Measurements from ENCODE around the gene CLEC7A.
A peak's percentile ranks its signal among the peaks of the same experiment; 100 is the strongest.

CLEC7A gene

DNA sequence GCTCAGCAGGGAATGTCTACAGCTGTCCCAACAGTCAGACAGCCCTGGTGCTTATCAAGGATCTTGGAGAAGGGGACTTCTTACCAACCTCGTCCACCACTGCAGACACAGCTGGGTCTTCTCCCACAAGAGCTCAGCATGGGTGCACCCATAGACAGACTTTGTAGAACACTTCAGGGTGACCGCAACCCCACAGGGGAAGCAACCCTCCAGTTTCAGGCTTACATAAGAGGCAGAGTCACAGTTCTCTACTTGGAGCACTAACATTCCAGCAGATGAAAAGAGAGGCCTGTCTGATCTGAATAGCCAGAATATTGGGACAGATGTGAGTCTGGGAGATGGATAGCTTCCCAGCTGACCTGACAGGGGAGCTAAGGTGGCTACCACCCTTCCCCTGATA is 27.7 kb downstream of the CLEC7A start:
- Histone ChIP-seq H3K4me1 (ENCODE audit: low read depth, poor library complexity, severe bottlenecking) (peaks cover 24% of the 10 kb centered on the region), H3K27ac (no peak overlapping the region), H3K79me2 (ENCODE audit: insufficient read depth, low read depth) (no peaks in the 10 kb centered on the region), H3K9ac (no peak overlapping the region), H3K4me2 (no peak overlapping the region), H4K20me1 (ENCODE audit: insufficient read depth) (no peaks in the 10 kb centered on the region), H3K27me3 (ENCODE audit: insufficient read depth, low read depth) (no peaks in the 10 kb centered on the region), H3K4me3 (IDR thresholded peaks at IDR 0.05; ENCODE audit: insufficient read depth, low read depth, low read length) (no peak overlapping the region), H2AFZ (ENCODE audit: low read depth) (no peak overlapping the region), H3K36me3 (ENCODE audit: insufficient read depth) (no peaks in the 10 kb centered on the region)
- TF ChIP-seq, protein P1, sequence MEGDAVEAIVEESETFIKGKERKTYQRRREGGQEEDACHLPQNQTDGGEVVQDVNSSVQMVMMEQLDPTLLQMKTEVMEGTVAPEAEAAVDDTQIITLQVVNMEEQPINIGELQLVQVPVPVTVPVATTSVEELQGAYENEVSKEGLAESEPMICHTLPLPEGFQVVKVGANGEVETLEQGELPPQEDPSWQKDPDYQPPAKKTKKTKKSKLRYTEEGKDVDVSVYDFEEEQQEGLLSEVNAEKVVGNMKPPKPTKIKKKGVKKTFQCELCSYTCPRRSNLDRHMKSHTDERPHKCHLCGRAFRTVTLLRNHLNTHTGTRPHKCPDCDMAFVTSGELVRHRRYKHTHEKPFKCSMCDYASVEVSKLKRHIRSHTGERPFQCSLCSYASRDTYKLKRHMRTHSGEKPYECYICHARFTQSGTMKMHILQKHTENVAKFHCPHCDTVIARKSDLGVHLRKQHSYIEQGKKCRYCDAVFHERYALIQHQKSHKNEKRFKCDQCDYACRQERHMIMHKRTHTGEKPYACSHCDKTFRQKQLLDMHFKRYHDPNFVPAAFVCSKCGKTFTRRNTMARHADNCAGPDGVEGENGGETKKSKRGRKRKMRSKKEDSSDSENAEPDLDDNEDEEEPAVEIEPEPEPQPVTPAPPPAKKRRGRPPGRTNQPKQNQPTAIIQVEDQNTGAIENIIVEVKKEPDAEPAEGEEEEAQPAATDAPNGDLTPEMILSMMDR (conservative IDR thresholded peaks at IDR 0.05; ENCODE audit: low read depth, low read length), result no peak

DNA sequence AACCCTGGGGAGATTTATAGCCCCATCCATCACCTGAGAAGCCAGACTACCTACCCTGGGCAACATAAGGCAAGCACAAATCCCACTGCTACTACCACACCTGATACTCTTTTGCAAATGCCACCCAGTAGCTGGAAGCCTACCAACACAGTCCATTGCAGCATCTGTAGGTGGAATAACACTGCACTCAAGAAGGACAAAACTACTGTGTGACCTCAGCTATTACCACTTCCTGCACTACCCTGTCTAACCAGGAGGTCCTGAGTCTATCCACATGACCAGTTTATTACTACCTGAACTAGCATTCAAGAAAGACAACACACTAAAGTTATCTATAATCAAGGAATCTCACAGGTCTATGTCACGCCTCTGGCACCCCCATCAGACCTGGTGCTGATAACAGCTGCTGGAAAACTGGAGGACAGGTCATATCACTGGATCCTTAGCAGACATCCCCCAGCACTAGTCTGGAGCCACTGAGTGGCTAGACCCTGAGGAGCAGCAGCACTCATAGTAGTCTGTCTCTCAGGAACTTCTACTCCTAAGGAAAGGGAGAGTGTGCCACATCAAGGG is 28.3 kb downstream of the CLEC7A start:
- Histone ChIP-seq H3K27ac (no peak overlapping the region), H3K27me3 (ENCODE audit: insufficient read depth, low read depth) (no peaks in the 10 kb centered on the region), H3K4me1 (ENCODE audit: low read depth, poor library complexity, severe bottlenecking) (peaks cover 30% of the 10 kb centered on the region), H2AFZ (ENCODE audit: low read depth) (no peak overlapping the region), H3K9ac (no peak overlapping the region), H4K20me1 (ENCODE audit: insufficient read depth) (no peaks in the 10 kb centered on the region), H3K36me3 (ENCODE audit: insufficient read depth) (no peaks in the 10 kb centered on the region), H3K4me3 (IDR thresholded peaks at IDR 0.05; ENCODE audit: insufficient read depth, low read depth, low read length) (no peak overlapping the region), H3K4me2 (no peak overlapping the region), H3K79me2 (ENCODE audit: insufficient read depth, low read depth) (no peaks in the 10 kb centered on the region)
- TF ChIP-seq, protein P1 (conservative IDR thresholded peaks at IDR 0.05; ENCODE audit: low read depth, low read length), result no peak

DNA sequence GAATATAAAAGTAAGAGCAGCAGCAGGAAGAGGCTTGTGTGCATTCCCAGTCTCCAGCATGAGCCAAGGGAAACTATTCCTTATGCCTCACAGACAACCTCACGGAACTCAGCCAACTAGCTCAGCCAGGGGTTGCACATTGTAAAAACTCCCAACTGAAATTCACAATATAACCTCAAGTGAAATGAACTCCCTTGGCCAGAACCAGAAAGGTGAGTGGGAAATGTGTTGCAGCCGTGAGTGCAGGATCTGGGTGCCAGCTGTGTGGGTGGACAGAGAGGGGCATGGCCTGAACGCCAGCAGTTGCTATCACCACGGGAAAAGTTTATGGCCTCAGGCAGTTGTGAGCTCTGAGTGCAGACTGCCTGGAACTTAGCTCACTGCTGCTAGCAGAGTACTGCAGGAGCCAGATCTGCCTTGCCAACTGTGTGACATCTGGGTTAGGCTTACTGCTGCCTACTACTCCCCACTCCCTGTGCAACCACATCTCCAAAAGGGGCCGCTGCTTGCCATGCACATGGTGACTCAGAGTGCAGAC is 28.9 kb downstream of the CLEC7A start:
- Histone ChIP-seq H3K27me3 (ENCODE audit: insufficient read depth, low read depth) (no peaks in the 10 kb centered on the region), H3K27ac (no peak overlapping the region), H3K4me2 (no peak overlapping the region), H3K4me1 (ENCODE audit: low read depth, poor library complexity, severe bottlenecking) (peaks cover 35% of the 10 kb centered on the region), H4K20me1 (ENCODE audit: insufficient read depth) (no peaks in the 10 kb centered on the region), H3K36me3 (ENCODE audit: insufficient read depth) (no peaks in the 10 kb centered on the region), H3K4me3 (IDR thresholded peaks at IDR 0.05; ENCODE audit: insufficient read depth, low read depth, low read length) (no peak overlapping the region), H3K79me2 (ENCODE audit: insufficient read depth, low read depth) (no peaks in the 10 kb centered on the region), H3K9ac (no peak overlapping the region), H2AFZ (ENCODE audit: low read depth) (no peak overlapping the region)
- TF ChIP-seq, protein P1 (conservative IDR thresholded peaks at IDR 0.05; ENCODE audit: low read depth, low read length), result no peak

- peaks cover 35% of the 10 kb centered on the region for H3K4me1 ChIP-seq (ENCODE audit: low read depth, poor library complexity, severe bottlenecking)
- H3K27me3 ChIP-seq (ENCODE audit: insufficient read depth, low read depth), result no peaks in the 10 kb centered on the region
- no peak within 1 kb of the TSS for H3K4me3 ChIP-seq (IDR thresholded peaks at IDR 0.05; ENCODE audit: insufficient read depth, low read depth, low read length)
- peak within 1 kb of the TSS; percentile 13; the same call in 1 of the 2 replicates for H3K9ac ChIP-seq
- no peaks in the 10 kb centered on the region for H3K79me2 ChIP-seq (ENCODE audit: insufficient read depth, low read depth)
- H3K4me2 ChIP-seq, result peak within 1 kb of the TSS; percentile 33
- H4K20me1 ChIP-seq (ENCODE audit: insufficient read depth), result no peaks in the 10 kb centered on the region
- H2AFZ ChIP-seq (ENCODE audit: low read depth), result no peak within 1 kb of the TSS; the same call in 1 of the 2 replicates
- H3K36me3 ChIP-seq (ENCODE audit: insufficient read depth), result no peaks in the 10 kb centered on the region
- TF ChIP-seq, protein P1 (conservative IDR thresholded peaks at IDR 0.05; ENCODE audit: low read depth, low read length), result no peak
- H3K27ac ChIP-seq, result peak within 1 kb of the TSS; percentile 50; the same call in 1 of the 2 replicates
Observed at GRCh38 chr12:10098791-10099190, 31.2 kb downstream of the CLEC7A start, which contains the start of gene CLEC1A. Gene CLEC1A, minus strand, starts transcription at chr12:10098985. Its CDS starts 63 bp downstream, at chr12:10098922.

Measured in KMS-11 (cell line).